A673 (cell line): ENCODE data around the gene TBC1D20. TPM values are rescaled to one million over a fixed set of nuclear protein-coding genes. Genes with fewer than 3 reads are reported as not detected.

ENCODE experiments used
- BruUV-seq: library from RNA; stranded (reverse); fragments of 400-500 nt; replicated peaks from 2 replicates; lab custom pipeline; 2021; lab: Mats Ljungman, UMichigan
- CTCF ChIA-PET: fragments of 300-600 bp; sonication (Branson Sonifier 250); formaldehyde crosslinking; loops from one replicate; lab custom pipeline; 2022; ENCODE audit warnings: antibody characterized with exemption; lab: Charles Lee
- POLR2A ChIA-PET: fragments of 300-600 bp; sonication (Branson Sonifier 250); formaldehyde crosslinking; loops from one replicate; lab custom pipeline; 2022; ENCODE audit warnings: antibody characterized with exemption; ENCODE audit not compliant: low non-redundant PET; lab: Charles Lee
- DNase-seq: peaks from one replicate; pipeline ENCODE4 v3.0.0-alpha.2; 2015; ENCODE audit warnings: low spot score
- H3K27ac ChIP-seq: fragments of 200-600 bp; sonication (generic); 2 replicates; pipeline ENCODE4 v1.5.1; 2016; ENCODE audit warnings: mixed run types, low read depth, mild to moderate bottlenecking, mixed read lengths, antibody characterized with exemption, low read length; ENCODE audit not compliant: poor library complexity, severe bottlenecking
- H3K27me3 ChIP-seq: fragments of 200-600 bp; sonication (generic); replicated peaks from 2 replicates; pipeline ENCODE4 v1.6.1; 2017; ENCODE audit warnings: mixed run types, low read depth, mild to moderate bottlenecking, mixed read lengths, antibody characterized with exemption, low read length; ENCODE audit not compliant: insufficient read depth, poor library complexity
- H3K36me3 ChIP-seq: fragments of 200-600 bp; sonication (generic); 2 replicates; pipeline ENCODE4 v1.6.1; 2016; ENCODE audit warnings: mixed run types, mild to moderate bottlenecking, mixed read lengths, antibody characterized with exemption, low read length; ENCODE audit not compliant: insufficient read depth, poor library complexity, severe bottlenecking
- H3K4me1 ChIP-seq: fragments of 200-600 bp; sonication (generic); 2 replicates; pipeline ENCODE4 v1.6.1; 2017; ENCODE audit warnings: mixed run types, mild to moderate bottlenecking, mixed read lengths, antibody characterized with exemption, low read length; ENCODE audit not compliant: insufficient read depth, poor library complexity, severe bottlenecking
- H3K4me3 ChIP-seq: fragments of 200-600 bp; sonication (generic); 2 replicates; pipeline ENCODE4 v1.5.1; 2016; ENCODE audit warnings: low read depth, mixed run types, mild to moderate bottlenecking, mixed read lengths, low read length; ENCODE audit not compliant: poor library complexity, severe bottlenecking
- H3K9me3 ChIP-seq: fragments of 200-600 bp; sonication (generic); 2 replicates; pipeline ENCODE4 v1.6.1; 2016; ENCODE audit warnings: mixed run types, low read depth, mild to moderate bottlenecking, mixed read lengths, antibody characterized with exemption, low read length; ENCODE audit not compliant: poor library complexity, severe bottlenecking
- EZH2 ChIP-seq: fragments of 200-600 bp; sonication (generic); IDR thresholded peaks from 2 replicates; pipeline ENCODE4 v1.6.1; 2017; ENCODE audit warnings: borderline replicate concordance, low read depth, mild to moderate bottlenecking, mixed read lengths, antibody characterized with exemption, low read length; ENCODE audit not compliant: poor library complexity, severe bottlenecking
- intact Hi-C: fragments of 100-400 bp; cut with micrococcal nuclease; formaldehyde crosslinking; loops from one replicate; pipeline ENCODE4 v1.10.0; 2022; ENCODE audit not compliant: unreplicated experiment
- total RNA-seq: library from RNA; stranded (reverse); gene quantifications from 2 replicates; pipeline ENCODE4 v1.2.3, GENCODE V29; 2021
- TF ChIP-seq, protein P1 (sequence below): fragments of 300-800, 200-600 bp; sonication (generic); conservative IDR thresholded peaks from 2 replicates; pipeline ENCODE4 v1.5.1; 2017; ENCODE audit warnings: low read depth, mild to moderate bottlenecking, antibody characterized with exemption, low read length, moderate library complexity, mixed read lengths

TBC1D20 gene
- total RNA-seq, 1 experiment from 2014 or later = 34.3 TPM

DNA sequence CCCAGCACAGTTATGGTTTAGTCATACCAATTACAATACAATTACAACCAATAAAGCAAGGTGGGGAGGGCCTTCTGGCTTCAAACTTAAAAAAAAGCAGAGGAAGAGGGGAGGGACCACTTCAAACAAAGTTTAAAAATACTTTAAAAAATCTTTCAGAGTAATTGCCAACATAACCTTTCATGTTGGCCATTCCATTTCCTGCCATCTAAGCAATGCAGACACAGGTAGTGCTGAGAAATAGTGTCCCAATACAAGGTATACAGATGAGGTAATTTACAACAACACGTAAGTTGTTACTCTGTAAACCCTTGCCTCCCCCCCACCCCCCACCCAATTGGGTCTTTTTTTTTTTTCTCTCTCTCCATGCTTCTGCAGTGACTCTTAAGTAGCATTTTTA lies 18.8 kb upstream of the TBC1D20 start:
- POLR2A ChIA-PET = interaction anchor here (0.5 kb wide), 1 partner anchor 51 kb away, joined by 9 read pairs; no protein-coding TSS in a partner anchor
- Histone ChIP-seq H3K36me3 (peaks cover 77% of the 10 kb centered on the region), H3K4me3 (no peak overlapping the region), H3K4me1 (peaks cover 3% of the 10 kb centered on the region), H3K27me3 (no peaks in the 10 kb centered on the region), H3K9me3 (no peaks in the 10 kb centered on the region), H3K27ac (no peak overlapping the region)
- no TSS peak for BruUV-seq
- DNase-seq = no peak
- CTCF ChIA-PET = no interaction called here
- intact Hi-C loops = no loop called here
- TF ChIP-seq, protein P1, sequence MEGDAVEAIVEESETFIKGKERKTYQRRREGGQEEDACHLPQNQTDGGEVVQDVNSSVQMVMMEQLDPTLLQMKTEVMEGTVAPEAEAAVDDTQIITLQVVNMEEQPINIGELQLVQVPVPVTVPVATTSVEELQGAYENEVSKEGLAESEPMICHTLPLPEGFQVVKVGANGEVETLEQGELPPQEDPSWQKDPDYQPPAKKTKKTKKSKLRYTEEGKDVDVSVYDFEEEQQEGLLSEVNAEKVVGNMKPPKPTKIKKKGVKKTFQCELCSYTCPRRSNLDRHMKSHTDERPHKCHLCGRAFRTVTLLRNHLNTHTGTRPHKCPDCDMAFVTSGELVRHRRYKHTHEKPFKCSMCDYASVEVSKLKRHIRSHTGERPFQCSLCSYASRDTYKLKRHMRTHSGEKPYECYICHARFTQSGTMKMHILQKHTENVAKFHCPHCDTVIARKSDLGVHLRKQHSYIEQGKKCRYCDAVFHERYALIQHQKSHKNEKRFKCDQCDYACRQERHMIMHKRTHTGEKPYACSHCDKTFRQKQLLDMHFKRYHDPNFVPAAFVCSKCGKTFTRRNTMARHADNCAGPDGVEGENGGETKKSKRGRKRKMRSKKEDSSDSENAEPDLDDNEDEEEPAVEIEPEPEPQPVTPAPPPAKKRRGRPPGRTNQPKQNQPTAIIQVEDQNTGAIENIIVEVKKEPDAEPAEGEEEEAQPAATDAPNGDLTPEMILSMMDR = no peak
- TF ChIP-seq EZH2 = no peak

DNA sequence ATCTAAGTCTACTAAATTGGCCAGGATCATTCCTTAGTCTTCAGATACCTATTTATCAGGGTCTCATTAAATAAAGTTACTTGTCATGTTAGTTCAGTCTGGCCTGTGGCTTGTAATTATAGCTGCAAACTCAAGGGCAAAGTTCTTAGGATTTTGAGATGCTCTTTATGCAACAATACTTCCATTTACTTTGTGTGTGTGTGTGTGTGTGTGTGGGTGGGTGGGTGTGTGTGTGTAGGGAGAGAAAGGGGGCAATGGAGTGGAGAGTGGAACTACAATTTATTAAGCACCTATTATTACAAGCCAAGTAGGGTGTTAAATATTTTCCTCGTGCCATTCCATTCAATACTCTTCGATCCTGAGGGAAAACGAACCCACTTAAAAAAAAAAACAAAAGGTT lies 17.7 kb upstream of the TBC1D20 start:
- Histone ChIP-seq H3K4me3 (no peak overlapping the region), H3K27ac (no peak overlapping the region), H3K27me3 (no peaks in the 10 kb centered on the region), H3K4me1 (peaks cover 3% of the 10 kb centered on the region), H3K36me3 (peaks cover 66% of the 10 kb centered on the region), H3K9me3 (no peaks in the 10 kb centered on the region)
- DNase-seq = no peak
- POLR2A ChIA-PET = no interaction called here
- CTCF ChIA-PET = no interaction called here
- TF ChIP-seq EZH2 = no peak
- TF ChIP-seq, protein P1 = no peak
- BruUV-seq = no TSS peak
- intact Hi-C loops = no loop called here

DNA sequence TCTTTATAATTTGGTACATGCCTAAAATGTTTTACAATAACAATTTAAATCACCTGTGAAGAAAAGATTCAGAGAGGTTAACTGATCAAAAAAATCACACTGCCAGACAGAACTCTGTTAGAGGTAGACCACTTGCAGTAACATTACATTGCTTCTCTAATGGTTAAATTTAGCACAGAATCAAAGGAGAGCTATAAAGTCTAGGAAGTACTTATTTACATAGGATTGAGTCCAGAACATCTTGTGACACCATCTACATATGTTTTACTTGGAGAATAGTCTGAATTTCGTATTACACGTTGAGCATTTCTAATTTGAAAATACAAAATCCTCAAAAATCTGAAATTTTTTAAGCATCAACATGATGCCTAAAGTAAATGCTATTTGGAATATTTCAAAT lies 17.2 kb upstream of the TBC1D20 start:
- ChIA-PET CTCF (no interaction called here), POLR2A (no interaction called here)
- H3K27ac ChIP-seq = no peak overlapping the region
- H3K36me3 ChIP-seq = peaks cover 62% of the 10 kb centered on the region
- no peaks in the 10 kb centered on the region for H3K27me3 ChIP-seq
- H3K4me1 ChIP-seq = peaks cover 3% of the 10 kb centered on the region
- BruUV-seq = no TSS peak
- H3K4me3 ChIP-seq = no peak overlapping the region
- intact Hi-C loops = loop anchor here (1.0 kb wide), 1 partner anchor 125 kb away; no protein-coding TSS in a partner anchor
- DNase-seq = no peak
- TF ChIP-seq, protein P1 = no peak
- no peaks in the 10 kb centered on the region for H3K9me3 ChIP-seq
